Left lung (tissue), 10 donors: ENCODE data around the gene CIB1. TPM values are rescaled to one million over a fixed set of nuclear protein-coding genes. Genes with fewer than 3 reads are reported as not detected.

ENCODE experiments used
- ATAC-seq: fragments of 200-7000 bp; cut with Tn5 transposase; one replicate; pipeline ENCODE4 v1.9.1; 2020; ENCODE audit warnings: moderate library complexity
- DNase-seq, 4 donors: peaks; one replicate each; pipeline ENCODE4 v3.0.0-alpha.2; 2013 to 2020
- H3K27ac ChIP-seq, 2 donors: fragments of 200-600 bp; sonication (generic) in 1 of 2; one replicate each; pipeline versions ENCODE4 v1.5.0 to v1.8.0; 2020 to 2021
- H3K27me3 ChIP-seq, 2 donors: fragments of 200-600 bp; sonication (generic) in 1 of 2; one replicate each; pipeline versions ENCODE4 v1.5.0 to v1.8.0; 2020 to 2021
- H3K36me3 ChIP-seq, 2 donors: fragments of 200-600 bp; sonication (generic) in 1 of 2; one replicate each; pipeline versions ENCODE4 v1.5.0 to v1.8.0; 2020 to 2021
- H3K4me1 ChIP-seq, 2 donors: fragments of 200-600 bp; one replicate each; pipeline ENCODE4 v1.8.0; 2021
- H3K4me3 ChIP-seq, 2 donors: fragments of 200-600 bp; sonication (generic) in 1 of 2; one replicate each; pipeline versions ENCODE4 v1.5.0 to v1.8.0; 2020 to 2021; ENCODE audit warnings: mild to moderate bottlenecking in 1 of 2
- H3K9me3 ChIP-seq, 2 donors: fragments of 200-600 bp; sonication (generic) in 1 of 2; one replicate each; pipeline versions ENCODE4 v1.5.0 to v1.8.0; 2020 to 2021
- CTCF ChIP-seq, 2 donors: fragments of 200-600 bp; sonication (generic) in 1 of 2; IDR thresholded peaks; one replicate each; pipeline versions ENCODE4 v1.5.0 to v1.8.0; 2021; ENCODE audit warnings: antibody characterized with exemption in 2 of 2
- intact Hi-C, 2 donors: fragments of 100-400 bp; cut with DNase I; formaldehyde crosslinking; loops; one replicate each; pipeline versions ENCODE4 v1.11.2 to v1.14.2; 2022
- polyA plus RNA-seq, 6 donors: library from polyadenylated mRNA; unstranded; fragments of 120-200 nt; gene quantifications; one replicate each; pipeline ENCODE4 v1.2.1, GENCODE V29; 2013; ENCODE audit not compliant: insufficient read length in 6 of 6
- total RNA-seq, 2 donors: library from RNA; stranded (reverse); fragmentation: NEBNext Ultra II Directional; extraction: Animal tissue kit (Norgen Biotek cat#: 25700); gene quantifications; one replicate each; pipeline ENCODE4 v1.2.1, GENCODE V29; 2021
- donor health status: DM: no; HTN: yes; CAD: no.
- donor health status: DM: no; HTN: no; CAD: no.

Gene CIB1
- total and polyA plus RNA-seq, 8 donors = 43.4 to 84.6 (median 53.5) TPM

GRCh38 chr15:90217671-90218394, 15.9 kb downstream of the CIB1 start:
- TF ChIP-seq CTCF (IDR thresholded peaks at IDR 0.05) = no peak
- intact Hi-C loops = no loop called here
- H3K4me1 ChIP-seq = peaks cover 17 to 27% of the 10 kb centered on the region in 2 donors
- H3K27ac ChIP-seq = no peak overlapping the region
- no peaks in the 10 kb centered on the region for H3K9me3 ChIP-seq
- peaks cover 0 to 58% of the 10 kb centered on the region in 2 donors for H3K36me3 ChIP-seq
- no peak overlapping the region for H3K4me3 ChIP-seq
- DNase-seq (no peak), ATAC-seq (no peak)
- no peaks in the 10 kb centered on the region for H3K27me3 ChIP-seq

GRCh38 chr15:90214553-90215196, 19.1 kb downstream of the CIB1 start:
- H3K27ac ChIP-seq = no peak overlapping the region
- ATAC-seq = no peak

GRCh38 chr15:90213818-90214204, 19.9 kb downstream of the CIB1 start:
- ATAC-seq = peak; percentile 29
- peaks cover 27 to 60% of the 10 kb centered on the region in 2 donors for H3K4me1 ChIP-seq
- no peak for TF ChIP-seq CTCF (IDR thresholded peaks at IDR 0.05)

More at GRCh38 chr15:90214553-90215196, 19.1 kb downstream of the CIB1 start:
- H3K9me3 ChIP-seq = no peaks in the 10 kb centered on the region
- TF ChIP-seq CTCF (IDR thresholded peaks at IDR 0.05) = peak in 1 of 2 donors; percentile 27
- no peaks in the 10 kb centered on the region for H3K27me3 ChIP-seq
- DNase-seq = no peak
- peaks cover 27 to 51% of the 10 kb centered on the region in 2 donors for H3K4me1 ChIP-seq
- H3K36me3 ChIP-seq = peaks cover 0 to 35% of the 10 kb centered on the region in 2 donors
- no peak overlapping the region for H3K4me3 ChIP-seq
- intact Hi-C loops = no loop called here

GRCh38 chr15:90213122-90213817, 20.5 kb downstream of the CIB1 start:
- peak in 2 of 4 donors; percentile 74 for DNase-seq
- H3K4me1 ChIP-seq = peaks cover 27 to 61% of the 10 kb centered on the region in 2 donors
- no peaks in the 10 kb centered on the region for H3K9me3 ChIP-seq
- peaks cover 0 to 29% of the 10 kb centered on the region in 2 donors for H3K36me3 ChIP-seq
- peak; percentile 80 for ATAC-seq
- TF ChIP-seq CTCF (IDR thresholded peaks at IDR 0.05) = no peak
- H3K27me3 ChIP-seq = no peaks in the 10 kb centered on the region
- H3K27ac ChIP-seq = peak overlapping the region; percentile 53 to 78
- intact Hi-C loops = no loop called here
- H3K4me3 ChIP-seq = no peak overlapping the region

More at GRCh38 chr15:90213818-90214204, 19.9 kb downstream of the CIB1 start:
- Histone ChIP-seq H3K4me3 (no peak overlapping the region), H3K36me3 (peaks cover 0 to 35% of the 10 kb centered on the region in 2 donors), H3K9me3 (no peaks in the 10 kb centered on the region), H3K27ac (peak overlapping the region; percentile 44 to 53), H3K27me3 (no peaks in the 10 kb centered on the region)
- no peak for DNase-seq
- intact Hi-C loops = no loop called here
